Activated T-cell treated with anti-CD3 and anti-CD28 coated beads, Interleukin-2, amount 50 U/mL, for 72 hours (primary cell): Measurements from ENCODE around the gene TBX5. TPM values are rescaled to one million over a fixed set of nuclear protein-coding genes. Genes with fewer than 3 reads are reported as not detected.

ENCODE experiments used
- ATAC-seq, 2 donors: fragments of 150-1000 bp; cut with Tn5 transposase; replicated peaks in 1 of 2; 2 replicates each; pipeline ENCODE4 v1.10.0; 2021; ENCODE audit warnings: moderate library complexity in 2 of 2, mild to moderate bottlenecking in 1 of 2
- DNase-seq, 2 donors: peaks; one replicate each; pipeline ENCODE4 v3.0.0; 2021 to 2022; ENCODE audit warnings: mixed read lengths in 1 of 2
- H3K27ac Mint-ChIP-seq: one replicate; pipeline ENCODE4 v1.8.0; 2022; ENCODE audit warnings: mild to moderate bottlenecking, moderate library complexity, mixed read lengths
- H3K27me3 Mint-ChIP-seq: one replicate; pipeline ENCODE4 v1.8.0; 2022; ENCODE audit warnings: low read depth, mixed read lengths
- H3K36me3 Mint-ChIP-seq, 2 donors: one replicate each; pipeline ENCODE4 v1.8.0; 2022; ENCODE audit warnings: mixed read lengths in 2 of 2, mild to moderate bottlenecking in 1 of 2; ENCODE audit not compliant: insufficient read depth in 2 of 2
- H3K4me1 Mint-ChIP-seq: one replicate; pipeline ENCODE4 v1.8.0; 2022; ENCODE audit warnings: low read depth, mixed read lengths
- H3K4me3 Mint-ChIP-seq, 2 donors: one replicate each; pipeline ENCODE4 v1.8.0; 2022; ENCODE audit warnings: mild to moderate bottlenecking in 2 of 2, mixed read lengths in 2 of 2, moderate library complexity in 2 of 2
- H3K9me3 Mint-ChIP-seq, 2 donors: one replicate each; pipeline ENCODE4 v1.8.0; 2022; ENCODE audit warnings: mixed read lengths in 2 of 2
- total RNA-seq, 2 donors: library from RNA; stranded (reverse); gene quantifications; one replicate each; pipeline ENCODE4 v1.2.3, GENCODE V29; 2022

TBX5 gene
- total RNA-seq, 2 donors from 2014 or later: not detected

GRCh38 chr12:114311974-114312373 is 94.0 kb downstream of the TBX5 start:
- no peak overlapping the region for H3K27ac Mint-ChIP-seq
- no peaks in the 10 kb centered on the region for H3K27me3 Mint-ChIP-seq
- ATAC-seq (no peak), DNase-seq (no peak)
- H3K36me3 Mint-ChIP-seq: no peaks in the 10 kb centered on the region
- no peaks in the 10 kb centered on the region for H3K9me3 Mint-ChIP-seq
- H3K4me1 Mint-ChIP-seq: no peaks in the 10 kb centered on the region
- no peak overlapping the region for H3K4me3 Mint-ChIP-seq

- Mint-ChIP-seq H3K9me3 (peaks cover 3% of the 10 kb centered on the region in 2 donors), H3K27me3 (no peaks in the 10 kb centered on the region), H3K4me1 (no peaks in the 10 kb centered on the region), H3K4me3 (no peak overlapping the region), H3K36me3 (no peaks in the 10 kb centered on the region), H3K27ac (no peak overlapping the region)
- DNase-seq: no peak
- no peak for ATAC-seq
These were observed 99.3 kb downstream of the TBX5 start for GRCh38 chr12:114306646-114307045.

GRCh38 chr12:114305446-114305845 is 100.5 kb downstream of the TBX5 start:
- Mint-ChIP-seq H3K9me3 (peaks cover 3% of the 10 kb centered on the region in 2 donors), H3K4me1 (no peaks in the 10 kb centered on the region), H3K36me3 (no peaks in the 10 kb centered on the region), H3K27ac (no peak overlapping the region), H3K4me3 (no peak overlapping the region), H3K27me3 (no peaks in the 10 kb centered on the region)
- ATAC-seq: no peak
- no peak for DNase-seq
